HG03439 (cell line): ENCODE results near the gene NDUFV2.
A peak's percentile ranks its signal among the peaks of the same experiment; 100 is the strongest.

ENCODE experiments used
- ATAC-seq: cut with Tn5 transposase; IDR thresholded peaks from one replicate; pipeline ENCODE4 v1.9.1; 2021; ENCODE audit warnings: mild to moderate bottlenecking, moderate library complexity; ENCODE audit not compliant: unreplicated experiment

NDUFV2 gene

DNA sequence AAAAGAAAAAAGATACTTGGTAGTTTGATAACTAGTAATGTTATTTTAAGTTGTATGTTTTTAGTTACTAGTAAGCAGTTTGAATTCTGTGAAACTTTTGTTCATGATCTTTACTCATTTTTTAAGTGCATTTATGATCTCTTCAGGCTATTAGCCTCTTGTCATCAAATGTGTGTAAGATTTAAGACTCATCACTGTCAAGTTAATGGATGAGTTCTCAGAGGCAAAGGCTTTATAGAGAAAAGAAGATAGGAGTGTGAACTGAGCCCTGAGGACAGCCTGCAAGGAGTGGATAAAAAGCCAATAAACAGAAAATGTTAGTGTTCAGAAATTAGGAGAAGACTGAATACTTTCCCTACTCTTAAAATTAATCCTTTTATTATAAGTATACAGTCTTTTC, 13.5 kb downstream of the NDUFV2 start:
- no peak for ATAC-seq

DNA sequence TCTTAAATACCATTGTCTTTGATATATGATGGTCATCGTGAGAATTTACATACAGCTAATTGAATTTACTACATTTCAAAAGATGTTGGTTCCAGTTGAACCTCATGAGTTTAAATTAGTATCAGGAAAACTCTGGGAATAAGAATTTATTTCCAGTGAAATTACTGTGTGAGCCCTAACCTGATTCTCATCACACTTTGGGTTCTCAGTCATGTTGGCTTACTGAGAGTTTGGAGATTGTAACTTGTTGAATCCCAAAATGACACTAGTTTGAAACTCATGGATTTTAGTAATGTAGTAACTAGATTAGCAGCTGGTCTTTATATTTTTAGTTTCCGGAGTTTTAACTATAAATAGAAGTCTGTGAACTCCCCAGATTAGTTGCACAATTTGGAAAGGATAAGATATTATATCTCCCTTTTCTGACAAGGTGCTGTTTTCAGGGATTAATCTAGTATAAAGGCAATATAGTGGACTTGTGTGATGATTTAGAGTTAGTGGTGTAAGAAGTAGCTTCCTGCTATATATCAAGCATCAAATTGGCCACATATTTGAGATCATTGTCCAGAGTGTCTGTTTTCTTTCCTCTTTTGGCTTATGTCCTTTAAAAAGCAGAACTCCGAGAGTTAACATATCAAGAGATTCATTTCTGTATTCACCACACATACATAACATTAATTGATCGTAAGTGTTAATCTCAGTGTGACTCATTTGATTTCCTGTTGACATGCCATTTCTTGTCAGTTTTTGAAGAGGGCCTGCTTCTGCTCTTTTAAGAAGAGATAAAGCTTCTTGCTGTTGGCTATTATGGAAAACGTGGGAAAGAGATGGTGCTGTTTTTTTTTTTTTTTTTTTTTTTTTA, 15.7 kb downstream of the NDUFV2 start:
- ATAC-seq: no peak

DNA sequence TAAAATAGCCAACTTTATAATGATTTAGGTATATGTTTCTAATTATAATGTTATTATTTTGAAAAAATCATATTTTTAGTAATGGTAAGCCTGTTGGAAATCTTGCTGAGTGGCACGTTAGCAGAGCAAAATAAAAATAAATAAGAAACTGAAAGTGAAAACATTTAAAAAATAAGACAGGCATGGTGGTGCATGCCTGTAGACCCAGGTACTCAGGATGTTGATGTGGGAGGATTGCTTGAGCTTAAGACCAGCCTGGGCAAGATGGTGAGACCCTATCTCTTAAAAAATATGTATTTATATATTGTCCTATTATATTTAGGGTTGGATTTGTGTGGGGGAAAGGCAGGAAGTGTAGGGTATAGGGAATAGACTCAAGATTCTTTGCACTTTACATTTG, 18.3 kb downstream of the NDUFV2 start:
- no peak for ATAC-seq

DNA sequence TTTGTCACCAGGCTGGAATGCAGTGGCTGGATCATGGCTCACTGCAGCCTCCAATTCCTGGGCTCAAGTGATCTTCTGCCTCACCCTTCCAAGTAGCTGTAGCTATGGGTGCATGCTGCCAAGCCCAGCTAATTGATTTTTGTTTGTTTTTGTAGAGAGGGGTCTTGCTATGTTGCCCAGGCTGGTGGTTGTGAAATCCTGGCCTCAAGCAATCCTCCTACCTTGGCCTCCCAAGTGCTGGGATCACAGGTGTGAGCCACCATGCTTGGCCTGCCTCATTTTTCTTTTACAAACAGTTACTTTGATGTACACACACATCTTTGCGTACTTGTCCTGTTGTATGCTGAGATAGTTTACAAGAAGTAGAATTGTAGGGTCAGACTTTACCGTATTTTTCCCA, 21.0 kb downstream of the NDUFV2 start:
- no peak for ATAC-seq

DNA sequence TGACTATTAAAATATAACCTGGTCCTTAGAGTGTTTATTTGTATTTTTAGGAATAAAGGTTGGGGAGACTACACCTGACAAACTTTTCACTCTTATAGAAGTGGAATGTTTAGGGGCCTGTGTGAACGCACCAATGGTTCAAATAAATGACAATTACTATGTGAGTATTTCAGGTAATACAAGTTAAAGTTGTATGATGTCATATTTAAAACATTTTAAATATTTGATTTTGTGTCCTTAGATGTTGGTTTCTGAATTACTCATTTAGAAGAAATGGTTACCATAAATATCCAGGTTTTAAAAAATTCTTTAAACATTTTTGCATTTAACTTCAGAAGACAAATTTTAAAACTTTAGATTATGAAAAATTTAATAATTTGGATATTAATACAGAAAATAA, 22.3 kb downstream of the NDUFV2 start:
- no peak for ATAC-seq

DNA sequence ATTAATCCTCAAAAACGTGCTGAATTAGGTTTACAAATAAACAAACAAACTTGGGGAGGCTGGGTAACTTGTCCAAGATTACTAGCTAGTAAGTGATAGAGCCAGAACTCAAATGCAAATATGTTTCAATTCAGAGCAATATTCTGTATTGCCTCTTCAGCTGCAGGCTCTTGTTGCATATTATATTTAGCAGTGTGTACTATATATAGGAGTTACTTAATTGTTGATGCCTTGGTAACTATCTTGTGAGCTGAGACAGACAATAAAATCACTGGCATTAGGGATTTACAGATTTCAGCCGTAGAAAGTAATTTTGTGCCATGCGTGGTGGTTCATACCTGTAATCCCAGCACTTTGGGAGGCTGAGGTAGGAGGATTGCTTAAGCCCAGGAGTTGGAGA, 23.8 kb downstream of the NDUFV2 start:
- ATAC-seq: no peak

DNA sequence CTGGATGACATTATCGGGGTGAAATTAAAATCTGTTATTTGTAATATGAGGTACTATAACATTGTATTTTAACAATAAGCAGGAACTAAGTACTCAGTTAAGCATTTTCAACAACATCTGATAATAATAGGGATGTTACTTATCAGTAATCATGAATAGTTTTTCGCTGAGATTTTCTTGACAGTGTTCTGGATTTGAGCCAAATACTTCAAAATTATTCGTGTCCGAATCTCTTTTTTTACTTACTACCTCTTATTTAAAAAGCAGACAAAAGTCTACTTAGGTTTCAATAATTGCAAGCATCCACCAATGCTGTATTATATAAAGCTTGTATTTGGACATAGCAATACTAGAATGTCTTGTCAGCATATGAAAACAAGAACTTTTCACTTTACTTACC, 27.7 kb downstream of the NDUFV2 start:
- no peak for ATAC-seq

DNA sequence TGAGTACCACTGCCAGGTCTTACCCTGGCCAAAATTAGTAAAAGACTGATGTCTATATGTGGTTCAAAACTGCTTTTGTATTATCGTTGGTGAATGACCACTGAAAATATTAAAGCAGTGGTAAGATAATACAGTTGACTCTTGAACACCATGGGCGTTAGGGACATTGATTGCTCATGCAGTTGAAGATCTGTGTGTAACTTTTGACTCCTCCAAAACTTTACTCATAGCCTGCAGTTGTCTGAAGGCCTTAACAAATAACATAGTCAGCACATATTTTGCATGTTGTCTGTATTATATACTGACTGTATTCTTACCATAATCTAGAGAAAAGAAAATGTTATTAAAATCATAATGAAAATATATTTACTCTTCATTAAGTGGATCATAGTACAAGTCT, 28.3 kb downstream of the NDUFV2 start:
- ATAC-seq: no peak

DNA sequence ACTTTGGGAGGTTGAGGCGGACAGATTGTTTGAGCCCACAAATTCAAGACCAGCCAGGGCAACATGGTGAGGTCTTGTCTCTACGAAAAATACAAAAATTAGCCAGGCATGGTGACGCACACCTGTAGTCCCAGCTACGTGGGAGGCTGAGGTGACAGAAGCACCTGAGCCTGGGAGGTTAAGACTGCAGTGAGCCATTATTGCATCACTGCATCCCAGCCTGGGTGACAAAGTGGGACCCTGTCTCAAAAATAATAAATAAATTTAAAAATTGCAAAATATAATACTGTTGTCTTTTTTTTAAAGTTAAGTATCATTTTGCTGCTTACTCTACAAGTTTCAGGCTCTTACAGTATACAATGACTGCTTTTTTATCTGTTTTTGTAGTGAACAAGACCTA, 30.1 kb downstream of the NDUFV2 start:
- no peak for ATAC-seq

DNA sequence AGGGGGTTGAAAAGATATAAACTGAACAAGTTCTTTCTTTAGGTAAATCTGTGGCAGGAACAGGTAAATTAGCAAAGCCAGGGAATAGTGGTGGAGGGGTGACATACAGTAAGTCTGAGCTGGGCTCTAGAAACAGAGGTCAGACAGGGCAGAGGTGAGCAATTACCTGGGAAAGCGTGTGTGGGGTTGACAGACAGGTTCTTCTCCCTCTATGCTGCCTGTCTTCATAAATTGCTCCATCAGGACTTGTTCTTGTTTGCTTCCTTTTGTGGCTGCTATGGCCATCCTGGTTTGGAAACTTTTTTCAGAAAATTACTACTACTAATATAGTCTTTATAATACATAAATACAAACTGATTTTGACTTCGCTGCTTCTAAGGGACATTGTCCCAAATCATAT, 30.7 kb downstream of the NDUFV2 start:
- ATAC-seq: no peak

DNA sequence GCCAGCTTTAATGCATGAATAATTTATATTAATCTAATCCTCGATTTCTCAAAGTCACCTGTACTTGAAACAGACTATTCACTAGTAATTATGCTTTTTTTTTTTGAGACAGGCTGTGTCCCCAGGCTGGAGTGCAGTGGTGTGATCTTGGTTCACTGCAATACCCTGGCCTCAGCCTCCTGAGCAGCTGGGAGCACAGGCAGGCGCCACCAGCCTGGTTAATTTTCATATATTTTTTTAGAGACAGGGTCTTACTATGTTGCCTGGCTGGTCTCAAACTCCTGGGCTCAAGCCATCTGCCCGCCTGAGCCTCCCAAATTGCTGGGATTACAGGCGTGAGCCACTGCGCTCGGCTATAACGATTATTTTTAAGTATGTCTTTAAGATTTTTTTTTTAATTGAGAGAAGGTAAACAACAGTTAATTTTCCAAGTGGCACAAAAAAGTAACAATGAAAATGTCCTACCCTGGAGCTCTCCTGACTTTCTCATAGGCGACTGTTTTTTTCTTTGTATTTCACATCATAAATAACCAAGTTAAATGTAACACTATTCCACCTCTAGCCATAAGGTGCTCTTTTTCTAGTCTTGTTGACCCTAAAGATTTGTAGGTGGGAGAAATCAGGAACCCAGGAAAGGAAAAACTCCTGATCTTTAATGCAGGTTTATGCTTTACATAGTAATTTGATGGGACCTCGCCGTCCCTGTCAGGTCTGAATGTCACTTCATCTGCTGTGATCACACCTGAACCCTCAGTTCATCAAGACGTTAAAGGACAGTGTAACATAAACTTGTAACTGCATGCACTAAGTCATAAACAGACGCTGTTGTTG, 32.8 kb downstream of the NDUFV2 start:
- ATAC-seq: no peak

DNA sequence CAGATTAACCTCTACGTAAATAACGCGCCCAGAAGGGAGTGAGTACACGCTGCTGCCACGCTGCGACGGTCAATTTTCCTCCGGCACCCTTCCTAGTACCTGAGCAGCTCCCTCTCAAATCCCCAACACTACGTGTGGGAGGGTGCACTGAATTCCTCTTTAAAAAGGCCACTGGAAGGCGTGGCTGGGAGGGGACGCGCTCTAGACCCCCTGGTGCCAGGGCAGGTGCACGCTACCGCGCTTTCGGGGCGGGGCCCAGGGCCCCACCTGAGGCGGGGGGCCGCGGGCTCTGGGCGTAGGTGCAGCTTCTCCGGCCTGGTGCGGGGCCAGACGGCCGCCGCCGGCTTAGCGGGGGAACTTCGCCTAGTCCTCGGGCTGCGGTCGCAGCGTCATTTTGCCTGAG, 33.4 kb downstream of the NDUFV2 start:
- ATAC-seq: peak; percentile 27

DNA sequence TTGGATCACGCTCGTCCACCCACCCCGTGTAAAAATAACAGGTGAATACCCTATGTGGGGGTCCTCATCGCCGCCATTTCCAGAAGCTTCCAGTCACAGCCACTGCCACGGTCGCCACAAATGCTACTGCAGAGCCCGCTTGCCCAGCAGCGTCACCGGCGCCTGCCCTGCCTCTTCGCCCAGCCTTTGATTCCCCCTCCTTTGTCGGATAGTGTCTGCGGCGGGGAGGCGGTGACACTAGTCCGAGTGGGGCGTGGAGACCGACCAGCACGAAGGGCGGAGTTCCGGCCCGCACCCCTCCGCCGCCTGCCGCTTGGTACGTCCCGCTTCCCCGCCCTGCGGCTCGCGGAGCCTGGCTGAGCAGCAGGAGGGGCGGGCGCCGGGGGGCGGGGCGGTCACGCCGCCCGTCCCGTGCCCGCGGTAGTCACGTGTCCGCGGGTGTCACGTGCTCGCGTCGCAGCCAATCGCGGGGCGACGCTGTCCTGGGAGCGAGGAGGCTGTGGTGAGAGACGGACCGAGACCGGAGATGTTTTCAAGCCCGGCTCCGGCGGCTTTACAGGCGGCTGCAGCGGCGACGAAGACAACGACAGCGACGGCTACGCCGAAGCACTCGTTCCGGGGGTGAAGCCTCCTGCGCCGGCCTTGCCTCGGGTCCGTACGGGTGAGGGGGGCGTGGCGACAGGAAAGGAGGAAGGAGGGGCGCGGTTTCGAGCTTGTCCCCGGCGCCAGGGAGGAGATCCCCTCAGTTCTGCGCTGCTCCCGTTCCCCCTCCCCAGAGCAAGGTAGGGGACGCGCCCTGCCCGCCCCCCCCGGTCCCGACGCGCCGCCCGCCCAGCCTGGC, 34.0 kb downstream of the NDUFV2 start, which contains the start of gene ANKRD12:
ANKRD12 (plus strand) TSS at position 467 of the 841 bp plus-strand sequence. CDS start 45,652 bp downstream, outside the sequence.
- peak; percentile 82 for ATAC-seq

DNA sequence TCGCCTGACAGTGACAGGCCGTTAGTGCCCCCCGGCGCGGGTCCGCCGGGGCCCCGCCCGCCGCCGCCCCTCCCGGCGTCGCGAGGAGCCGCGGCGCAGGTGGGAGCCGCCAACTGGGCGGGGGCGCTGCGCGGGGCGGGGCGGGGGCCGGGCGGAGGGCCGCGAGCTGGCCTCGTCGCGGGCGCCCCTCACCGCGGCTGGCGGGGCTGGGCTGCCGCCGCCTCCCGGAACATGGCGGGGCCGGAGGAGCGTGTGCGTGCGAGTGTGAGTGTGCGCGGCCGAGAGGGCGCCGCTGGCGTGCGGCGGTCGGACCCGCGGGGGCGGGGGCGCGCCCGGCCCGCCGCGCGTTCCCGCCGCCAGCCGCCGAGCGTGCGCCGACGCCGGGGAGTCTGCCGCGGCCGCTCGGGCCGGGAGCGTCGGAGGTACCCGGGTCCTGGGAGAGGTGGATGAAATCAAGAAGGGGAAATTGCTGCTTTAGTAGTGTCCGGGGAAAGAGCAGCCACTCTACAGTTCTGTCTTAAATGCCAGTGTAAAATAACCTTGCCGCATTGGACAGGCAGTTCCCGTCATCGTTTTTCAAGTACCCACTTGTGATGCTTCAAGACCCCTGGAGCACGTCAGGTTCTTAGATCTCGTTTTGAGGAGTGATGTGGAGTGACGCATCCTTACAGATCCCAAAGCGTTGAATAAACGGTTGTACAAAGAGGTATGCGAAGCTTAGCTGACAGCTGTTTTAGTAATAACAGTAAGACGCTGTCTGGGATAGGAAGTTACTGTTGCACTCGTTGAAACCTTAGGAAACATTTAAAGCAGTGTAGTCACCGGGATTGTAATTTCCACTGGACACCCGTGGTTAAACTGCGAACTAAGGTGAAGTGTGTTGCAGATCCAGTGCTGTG, 34.9 kb downstream of the NDUFV2 start:
- peak; percentile 35 for ATAC-seq

DNA sequence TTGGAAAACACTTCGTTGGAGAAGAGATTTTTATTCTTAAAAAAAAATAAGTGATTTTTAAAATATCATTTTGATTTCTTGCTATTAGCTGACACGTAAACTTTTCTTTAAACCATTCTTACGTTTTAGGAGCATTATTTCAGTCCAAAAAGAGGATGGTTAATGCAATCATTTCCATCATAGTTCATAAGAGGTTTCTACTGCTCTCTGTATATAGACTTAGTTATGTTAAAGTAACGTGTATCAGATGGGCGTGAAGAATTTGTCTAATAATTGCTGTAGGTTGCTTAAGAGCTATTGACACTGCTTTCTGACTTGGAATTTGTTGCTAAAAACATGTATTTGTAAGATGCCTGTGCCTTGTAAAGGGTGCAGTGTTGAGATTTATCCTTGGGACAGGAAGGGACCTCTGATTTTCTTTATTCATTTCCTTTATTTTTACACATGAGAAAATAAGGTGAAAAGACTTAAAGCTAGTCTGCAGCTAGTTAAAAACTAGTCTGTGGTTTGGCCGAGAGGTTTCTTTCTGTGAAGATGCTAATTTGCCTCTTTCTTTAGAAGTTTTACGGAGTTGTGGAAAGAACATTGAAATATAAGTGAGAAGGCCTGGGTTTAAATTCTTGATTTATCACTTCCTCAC, 37.0 kb downstream of the NDUFV2 start:
- ATAC-seq: no peak

DNA sequence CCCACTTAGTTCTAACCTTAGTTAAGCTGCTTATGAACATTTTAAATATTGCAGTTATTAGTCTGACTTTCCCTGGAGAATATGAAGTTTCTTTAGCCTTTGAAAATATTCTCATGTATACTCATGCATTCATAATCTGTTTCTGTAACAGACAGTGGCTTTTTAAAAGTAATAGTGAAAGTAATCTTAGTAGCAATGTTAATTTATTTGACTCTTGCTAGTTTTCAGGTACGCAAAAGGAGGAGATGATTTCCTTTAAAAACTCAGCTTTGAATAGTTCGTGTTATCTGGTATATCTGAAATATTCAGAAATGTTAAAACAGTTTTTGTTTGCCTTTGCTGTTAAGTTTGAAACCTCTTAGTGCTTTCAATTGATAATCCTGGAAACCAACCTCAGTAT, 37.9 kb downstream of the NDUFV2 start:
- no peak for ATAC-seq

DNA sequence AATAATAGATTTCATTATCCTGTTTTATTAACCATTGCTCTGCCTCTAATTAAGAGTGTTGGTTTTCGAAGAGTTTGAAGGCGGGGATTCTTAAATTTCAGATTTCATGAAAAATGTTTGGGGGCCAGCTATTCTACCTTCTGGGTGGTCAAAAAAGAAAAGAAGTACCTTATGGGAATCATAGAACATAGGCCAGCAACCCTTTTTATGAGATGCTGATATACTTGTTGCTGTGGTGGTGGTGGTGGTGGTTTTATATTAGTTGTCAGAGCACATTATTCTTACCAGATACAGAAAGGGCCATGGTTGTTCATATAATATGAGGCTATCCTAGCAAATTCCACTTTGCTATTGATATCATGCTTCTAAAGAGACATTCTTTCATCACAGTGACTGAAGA, 38.5 kb downstream of the NDUFV2 start:
- ATAC-seq: no peak

DNA sequence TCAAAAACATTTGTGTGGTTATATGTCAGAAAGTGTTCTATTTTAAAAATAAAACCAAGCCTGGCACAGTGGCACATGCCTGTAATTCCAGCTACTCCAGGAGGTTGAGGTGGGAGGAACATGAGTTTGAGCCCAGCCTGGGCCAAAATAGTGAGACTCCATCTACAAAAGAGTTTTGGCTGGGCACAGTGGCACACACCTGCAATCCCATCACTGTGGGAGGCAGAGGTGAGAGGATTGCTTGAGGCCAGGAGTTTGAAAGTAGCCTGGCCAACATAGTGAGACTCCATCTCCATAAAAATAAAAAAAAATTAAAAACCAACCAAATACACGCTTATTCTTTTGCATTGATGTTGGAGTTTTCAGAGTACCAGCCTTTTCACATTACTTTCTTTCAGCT, 43.7 kb downstream of the NDUFV2 start:
- ATAC-seq: no peak

DNA sequence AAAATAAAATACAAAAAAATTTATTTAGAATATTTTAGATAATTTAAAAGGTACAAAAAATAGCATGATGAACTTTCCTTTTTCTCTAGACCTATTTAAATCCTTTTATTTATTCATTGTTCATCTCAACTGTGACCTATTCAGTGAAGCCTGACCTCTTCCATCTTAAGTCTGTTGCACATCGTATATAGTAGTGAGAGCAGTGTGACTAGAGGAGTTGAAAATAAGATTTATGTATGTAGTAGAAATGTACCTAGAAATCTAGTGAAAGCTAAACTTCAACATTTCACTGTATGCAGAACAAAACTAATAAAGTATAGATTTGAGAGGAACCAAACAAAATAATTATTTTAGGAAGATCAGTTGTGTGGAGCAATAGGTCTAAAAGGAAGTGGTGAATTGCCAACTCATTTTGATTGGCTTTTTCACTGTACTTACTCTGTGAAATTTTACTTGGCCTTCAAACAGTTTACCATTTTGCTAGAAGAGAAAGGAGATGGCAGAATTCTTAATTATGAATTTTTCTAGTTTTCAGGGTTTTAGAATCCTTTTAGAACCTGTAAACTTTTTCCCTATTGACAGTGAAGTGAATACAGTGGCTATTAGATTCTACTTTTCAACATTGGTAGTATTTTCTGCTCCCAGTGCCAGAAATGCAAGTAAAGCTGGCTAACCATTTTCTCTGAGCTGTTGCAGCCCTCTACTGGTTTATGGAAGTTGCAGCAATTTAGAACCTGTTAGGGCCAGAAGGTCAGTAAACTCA, 45.1 kb downstream of the NDUFV2 start:
- peak; percentile 43 for ATAC-seq
